Esophagus squamous epithelium (tissue), 5 donors: ENCODE data around the gene PEAR1. TPM values are rescaled to one million over a fixed set of nuclear protein-coding genes. Genes with fewer than 3 reads are reported as not detected.

Source experiments
- DNase-seq: peaks from one replicate; lab custom pipeline; 2025; lab: John Stamatoyannopoulos, UW
- H3K27ac ChIP-seq, 4 donors: fragments of 200-600 bp; sonication (generic); one replicate each; pipeline ENCODE4 v1.5.1; 2016 to 2019; ENCODE audit warnings: mild to moderate bottlenecking in 1 of 4
- H3K27me3 ChIP-seq, 4 donors: fragments of 200-600 bp; sonication (generic); 1 replicate in 3 of 4; 2 replicates in 1 of 4; pipeline versions ENCODE4 v1.5.1 to v1.6.0; 2017 to 2021; ENCODE audit warnings: antibody characterized with exemption in 1 of 4
- H3K36me3 ChIP-seq, 3 donors: fragments of 200-600 bp; sonication (generic); one replicate each; pipeline ENCODE4 v1.5.1; 2016 to 2019
- H3K4me1 ChIP-seq, 3 donors: fragments of 200-600 bp; sonication (generic); one replicate each; pipeline ENCODE4 v1.5.1; 2017 to 2019
- H3K4me3 ChIP-seq, 4 donors: fragments of 200-600 bp; sonication (generic); 1 replicate in 3 of 4; 2 replicates in 1 of 4; pipeline ENCODE4 v1.5.1; 2016 to 2019; ENCODE audit warnings: mild to moderate bottlenecking in 2 of 4, moderate library complexity in 1 of 4
- H3K9me3 ChIP-seq, 3 donors: fragments of 200-600 bp; sonication (generic); one replicate each; pipeline ENCODE4 v1.5.1; 2016 to 2019
- CTCF ChIP-seq, 6 experiments: fragments of 450-650 bp in 4 of 6; fragments of 200-600 bp in 2 of 6; sonication (generic) in 2 of 6; IDR thresholded peaks; one replicate each; pipeline ENCODE4 v1.5.1; 2016 to 2019; ENCODE audit warnings: antibody characterized with exemption in 6 of 6, mild to moderate bottlenecking in 4 of 6, moderate library complexity in 4 of 6
- POLR2A ChIP-seq, 4 donors: fragments of 450-650 bp; IDR thresholded peaks; one replicate each; pipeline ENCODE4 v1.6.1; 2017; ENCODE audit warnings: antibody characterized with exemption in 4 of 4, mild to moderate bottlenecking in 4 of 4, moderate library complexity in 3 of 4
- WGBS, 2 donors: methylation state at CpG; one replicate each; pipeline ENCODE4 v1.1.5; 2018; 5-methylcytosine and 5-hydroxymethylcytosine counted together
- intact Hi-C: fragments of 100-400 bp; cut with DNase I; formaldehyde crosslinking; loops from one replicate; pipeline ENCODE4 v1.15.0; 2022
- total RNA-seq, 4 donors: library from RNA; depleted of rRNA; stranded (reverse); fragments of >200 nt; gene quantifications; one replicate each; pipeline ENCODE4 v1.1.0, GENCODE V29; 2016
- donor health status: DM: yes; HTN: yes; CAD: no.

PEAR1 gene
- total RNA-seq, 4 donors from 2014 or later, result 1.1 to 4.6 (median 2.7) TPM

- TF ChIP-seq POLR2A (IDR thresholded peaks at IDR 0.05) (no peak), CTCF (IDR thresholded peaks at IDR 0.05) (no peak)
- Histone ChIP-seq H3K27me3 (peaks cover 0 to 58% (median 0%) of the 10 kb centered on the region in 4 donors), H3K4me3 (no peak overlapping the region), H3K27ac (no peak overlapping the region), H3K9me3 (peaks cover 0 to 3% (median 0%) of the 10 kb centered on the region in 3 donors), H3K4me1 (peaks cover 0 to 13% (median 4%) of the 10 kb centered on the region in 3 donors), H3K36me3 (peaks cover 0 to 59% (median 0%) of the 10 kb centered on the region in 3 donors)
- WGBS, 2 donors, result 97 to 100% methylated on average over 6 to 7 of the region's 13 CpGs
- intact Hi-C loops, result no loop called here
- DNase-seq, result no peak
These were observed 20.4 kb downstream of the PEAR1 start for GRCh38 chr1:156913809-156914387.

DNA sequence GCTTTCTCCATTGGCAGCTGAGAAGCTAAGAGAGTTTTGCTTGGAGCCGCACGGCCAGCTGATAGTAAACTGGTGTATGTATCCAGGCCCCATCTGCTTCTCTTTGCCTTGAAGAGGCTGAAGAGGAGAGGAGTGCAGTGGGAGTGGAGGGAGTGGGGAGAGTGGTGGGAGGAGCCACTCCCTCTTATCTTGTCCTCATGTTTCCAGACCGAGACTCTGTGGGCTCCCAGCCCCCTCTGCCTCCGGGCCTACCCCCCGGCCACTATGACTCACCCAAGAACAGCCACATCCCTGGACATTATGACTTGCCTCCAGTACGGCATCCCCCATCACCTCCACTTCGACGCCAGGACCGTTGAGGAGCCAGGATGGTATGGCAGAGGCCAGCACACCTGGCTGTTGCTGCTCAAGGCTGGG, 20.9 kb downstream of the PEAR1 start:
- Histone ChIP-seq H3K36me3 (peaks cover 0 to 58% (median 0%) of the 10 kb centered on the region in 3 donors), H3K27ac (no peak overlapping the region), H3K4me1 (peaks cover 0 to 11% (median 3%) of the 10 kb centered on the region in 3 donors), H3K27me3 (peaks cover 0 to 58% (median 0%) of the 10 kb centered on the region in 4 donors), H3K9me3 (peaks cover 0 to 3% (median 0%) of the 10 kb centered on the region in 3 donors), H3K4me3 (no peak overlapping the region)
- intact Hi-C loops, result no loop called here
- TF ChIP-seq POLR2A (IDR thresholded peaks at IDR 0.05) (no peak), CTCF (IDR thresholded peaks at IDR 0.05) (no peak)
- no peak for DNase-seq
- WGBS, 2 donors, result 84 to 85% methylated on average over 5 of the region's 9 CpGs

DNA sequence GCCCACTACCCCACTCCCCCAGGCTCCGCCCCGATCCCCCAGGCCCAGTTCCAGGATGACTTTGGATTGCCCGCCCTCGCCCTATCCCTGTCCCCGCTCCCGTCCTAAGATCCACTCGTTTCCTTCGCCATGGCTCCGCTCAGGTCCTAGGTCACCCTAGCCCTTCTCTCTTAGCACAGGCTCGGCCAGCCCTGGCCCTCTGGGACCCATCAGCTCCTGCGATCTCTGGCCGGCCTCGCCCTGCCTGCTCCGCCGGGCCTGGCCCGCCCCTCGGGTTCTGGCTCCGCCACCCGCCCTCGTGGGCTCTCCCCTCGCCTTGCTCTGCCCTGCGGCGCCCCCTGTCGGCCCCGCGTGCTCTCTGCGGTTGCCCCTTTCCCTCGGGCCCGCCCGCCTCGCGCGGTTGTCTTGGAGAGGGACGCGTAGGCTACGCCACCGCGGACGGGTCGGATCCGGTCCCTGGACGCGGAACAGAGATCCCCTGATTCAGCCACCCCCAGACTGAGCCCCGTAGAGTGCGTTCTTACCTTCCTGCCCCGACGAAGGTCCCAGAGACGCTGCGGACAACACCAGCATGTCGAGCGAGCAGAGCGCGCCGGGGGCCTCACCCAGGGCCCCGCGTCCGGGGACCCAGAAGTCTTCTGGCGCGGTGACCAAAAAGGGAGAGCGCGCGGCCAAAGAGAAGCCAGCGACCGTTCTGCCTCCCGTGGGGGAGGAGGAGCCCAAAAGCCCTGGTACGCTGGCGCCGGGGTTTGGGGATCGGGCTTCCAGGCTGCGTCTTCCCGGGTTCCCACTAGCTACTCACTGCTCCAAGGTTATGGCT, 26.9 kb downstream of the PEAR1 start, which contains the start of gene LRRC71:
LRRC71 (plus strand) TSS at position 400 of the 820 bp plus-strand sequence; CDS start at position 572, 172 bp downstream.
- peaks cover 17 to 25% (median 17%) of the 10 kb centered on the region in 3 donors for H3K4me1 ChIP-seq
- H3K36me3 ChIP-seq, result peaks cover 0 to 13% (median 0%) of the 10 kb centered on the region in 3 donors
- H3K9me3 ChIP-seq, result peaks cover 0 to 3% (median 0%) of the 10 kb centered on the region in 3 donors
- intact Hi-C loops, result no loop called here
- peak within 1 kb of the TSS in 3 of 4 donors; percentile 8 to 51 (median 20) for H3K4me3 ChIP-seq
- TF ChIP-seq POLR2A (IDR thresholded peaks at IDR 0.05) (no peak), CTCF (IDR thresholded peaks at IDR 0.05) (peak; percentile 34 to 92 (median 78))
- DNase-seq, result no peak
- peaks cover 9 to 83% (median 19%) of the 10 kb centered on the region in 4 donors for H3K27me3 ChIP-seq
- H3K27ac ChIP-seq, result no peak within 1 kb of the TSS
- WGBS, 2 donors, result 12 to 22% methylated on average over 12 to 30 of the region's 71 CpGs

DNA sequence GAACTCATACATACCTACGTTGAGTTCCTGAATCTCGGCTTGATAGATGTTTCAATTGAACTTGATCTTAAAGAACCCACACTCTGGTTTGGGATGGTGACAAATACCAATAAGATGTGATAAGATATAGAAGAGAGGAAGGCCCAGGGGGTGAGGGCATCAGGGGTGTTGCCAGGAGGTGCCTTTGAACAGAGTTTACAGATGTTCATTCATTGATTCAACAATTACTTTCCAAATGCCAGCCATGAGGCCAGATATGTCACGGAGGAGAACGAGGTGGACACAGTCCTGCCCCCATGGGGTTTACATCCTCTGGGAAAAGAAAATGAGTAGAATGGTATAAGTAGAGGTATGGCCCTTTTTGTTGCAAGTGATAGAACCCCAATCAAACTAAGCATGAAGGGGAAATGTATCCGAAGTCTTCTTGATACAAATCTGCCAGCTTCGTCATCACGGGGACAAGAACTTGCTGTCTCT, 27.6 kb downstream of the PEAR1 start:
- no peak for TF ChIP-seq POLR2A (IDR thresholded peaks at IDR 0.05)
- TF ChIP-seq CTCF (IDR thresholded peaks at IDR 0.05), result no peak
- H3K4me3 ChIP-seq, result no peak overlapping the region
- WGBS, 2 donors, result 67 to 71% methylated on average over 7 of the region's 7 CpGs
- H3K36me3 ChIP-seq, result peaks cover 0 to 7% (median 0%) of the 10 kb centered on the region in 3 donors
- H3K9me3 ChIP-seq, result peaks cover 0 to 3% (median 0%) of the 10 kb centered on the region in 3 donors
- DNase-seq, result no peak
- intact Hi-C loops, result no loop called here
- H3K27me3 ChIP-seq, result peaks cover 9 to 86% (median 19%) of the 10 kb centered on the region in 4 donors
- peaks cover 17 to 25% (median 17%) of the 10 kb centered on the region in 3 donors for H3K4me1 ChIP-seq
- no peak overlapping the region for H3K27ac ChIP-seq
